Smooth muscle cell of the brain vasculature (primary cell): Measurements from ENCODE around the gene BCL7C.
"Not testable (repeated sequence)": the region's sequence is repeated elsewhere in the genome, so short reads cannot be mapped to it uniquely, and the experiment has no call there.

Experiments
- DNase-seq: peaks from one replicate; pipeline ENCODE4 v3.0.0-alpha.2; 2012; ENCODE audit warnings: low read depth, low spot score

Gene BCL7C

DNA sequence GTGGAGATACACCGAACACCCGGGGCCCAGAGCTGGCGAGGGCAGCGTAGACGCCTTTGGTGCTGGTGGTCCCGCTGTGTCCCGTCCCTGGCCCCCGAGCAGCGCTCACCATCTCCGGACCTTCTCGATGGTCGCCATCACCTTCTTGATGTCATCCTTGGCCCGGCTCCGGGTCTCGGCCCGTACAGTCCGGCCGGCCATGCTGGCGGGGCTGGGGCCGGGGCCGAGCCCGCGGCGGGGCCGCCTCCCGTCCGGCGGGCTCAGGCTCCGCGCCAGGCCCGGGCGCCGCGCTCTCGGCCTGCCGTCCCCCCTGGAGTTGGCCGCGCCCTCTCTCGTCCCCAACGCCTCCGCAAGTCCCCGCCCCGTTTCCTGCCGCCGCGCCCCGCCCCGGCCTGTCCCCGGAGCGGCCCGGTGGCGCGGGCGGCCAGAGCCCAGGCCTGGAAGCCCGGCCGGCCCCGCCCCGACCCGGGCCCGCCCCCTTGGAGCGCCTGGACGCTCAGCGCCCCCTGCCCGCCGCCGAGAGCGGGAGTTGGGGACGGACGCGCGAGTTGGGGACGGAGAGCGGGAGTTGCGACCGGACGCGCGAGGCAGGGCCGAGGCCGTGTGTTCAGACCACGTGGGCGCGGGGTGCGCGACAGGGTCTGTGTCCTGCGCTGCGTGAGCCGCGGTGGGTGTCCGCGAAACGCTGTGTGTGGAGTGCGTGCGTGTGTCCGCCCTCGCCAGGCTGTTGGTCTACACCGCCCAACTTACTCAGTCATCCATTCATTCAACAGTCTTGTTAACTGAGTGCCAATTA is at the start of gene BCL7C:
Gene BCL7C, minus strand, starts transcription at position 334 of the 796 bp plus-strand sequence. Its CDS starts 133 bp downstream, at position 201.
- DNase-seq: no peak

DNA sequence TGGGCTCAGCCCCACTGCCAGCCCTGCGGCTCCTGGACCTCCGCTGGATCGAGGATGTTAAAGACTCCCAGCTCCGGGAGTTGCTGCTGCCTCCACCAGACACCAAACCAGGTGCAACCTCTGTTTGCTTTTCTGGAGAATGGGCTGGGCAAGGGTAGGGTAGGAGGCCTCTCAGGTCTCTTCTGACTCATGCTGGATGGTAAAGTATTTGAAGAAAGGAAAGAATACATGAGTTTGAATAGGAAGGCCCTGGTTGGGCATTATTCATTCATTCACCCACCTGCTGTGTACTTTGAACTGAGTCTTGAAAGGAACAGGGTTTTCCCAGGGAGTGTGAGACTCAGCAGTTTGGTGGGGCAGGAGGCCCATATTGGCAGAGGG is 48.5 kb upstream of the BCL7C start:
- no peak for DNase-seq

DNA sequence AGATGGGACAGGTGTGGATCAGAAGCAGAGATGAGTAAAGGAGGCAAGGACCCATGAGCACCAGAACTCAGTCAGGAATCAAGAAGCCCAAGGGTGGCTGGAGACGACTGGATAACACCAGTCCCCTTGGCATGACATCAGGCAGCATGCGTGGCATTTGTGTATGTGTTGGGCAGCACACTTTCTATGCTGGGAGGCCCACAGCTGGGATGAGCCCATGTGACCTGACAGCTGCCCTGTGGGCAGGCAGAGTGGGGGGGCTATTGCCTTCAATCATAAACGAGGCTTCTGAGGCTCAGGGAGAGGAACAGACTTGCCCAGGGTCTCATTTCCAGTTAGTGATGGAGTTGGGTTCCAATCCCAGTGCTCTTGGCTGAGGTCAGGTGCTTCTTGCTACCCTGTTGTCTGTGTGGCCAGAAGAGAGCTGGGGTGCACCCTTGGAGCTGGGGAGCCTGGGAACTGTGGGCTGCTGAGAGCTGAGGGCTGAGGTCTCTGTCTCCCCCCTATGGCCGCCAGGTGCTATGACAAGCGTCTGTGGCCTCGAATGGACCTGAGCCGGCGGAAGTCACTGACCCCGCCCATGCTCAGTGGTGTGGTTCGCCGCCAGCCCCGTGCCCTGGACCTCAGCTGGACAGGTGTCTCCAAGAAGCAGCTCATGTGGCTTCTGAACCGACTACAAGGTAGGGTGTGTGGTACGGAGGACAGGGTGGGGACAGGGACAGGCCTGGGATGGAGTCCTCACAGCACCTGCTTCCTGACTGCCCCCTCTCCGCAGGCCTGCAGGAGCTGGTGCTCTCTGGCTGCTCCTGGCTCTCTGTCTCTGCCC is 47.9 kb upstream of the BCL7C start:
- no peak for DNase-seq

DNA sequence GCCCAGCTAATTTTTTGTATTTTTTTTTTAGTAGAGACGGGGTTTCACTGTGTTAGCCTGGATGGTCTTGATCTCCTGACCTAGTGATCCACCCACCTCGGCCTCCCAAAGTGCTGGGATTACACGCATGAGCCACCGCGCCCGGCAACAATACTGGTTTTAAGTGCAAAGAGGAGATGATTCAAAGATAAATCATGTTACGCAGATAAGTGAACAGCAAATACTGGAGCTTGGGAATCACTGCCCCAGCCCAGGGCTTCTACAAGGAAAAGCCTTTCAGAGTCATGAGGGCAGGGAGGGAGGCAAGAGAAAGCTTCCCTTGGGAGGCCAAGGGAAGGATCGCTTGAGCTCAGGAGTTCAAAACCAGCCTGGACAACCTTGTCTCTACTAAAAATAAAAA is 45.7 kb upstream of the BCL7C start:
- DNase-seq: not testable (repeated sequence)

DNA sequence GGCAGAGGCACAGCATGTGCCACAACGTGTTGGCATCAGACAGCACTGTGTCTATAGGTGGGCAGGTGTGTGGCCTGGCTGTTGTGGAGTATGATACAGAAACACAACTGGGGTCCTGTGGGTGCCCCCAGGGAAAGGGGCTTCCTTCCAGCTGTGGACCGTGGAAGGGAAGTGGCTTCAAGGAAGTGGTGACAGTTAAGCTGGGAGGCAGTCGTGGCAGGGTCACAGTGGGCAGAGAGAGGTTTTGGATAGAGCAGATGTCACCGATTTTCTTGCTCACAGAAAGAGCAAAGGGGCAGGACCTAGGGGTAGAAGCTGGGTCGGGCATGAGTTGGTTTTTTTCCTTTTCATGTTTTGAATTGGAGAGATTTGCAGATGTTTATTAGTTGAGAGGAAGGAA is 43.8 kb upstream of the BCL7C start:
- no peak for DNase-seq

DNA sequence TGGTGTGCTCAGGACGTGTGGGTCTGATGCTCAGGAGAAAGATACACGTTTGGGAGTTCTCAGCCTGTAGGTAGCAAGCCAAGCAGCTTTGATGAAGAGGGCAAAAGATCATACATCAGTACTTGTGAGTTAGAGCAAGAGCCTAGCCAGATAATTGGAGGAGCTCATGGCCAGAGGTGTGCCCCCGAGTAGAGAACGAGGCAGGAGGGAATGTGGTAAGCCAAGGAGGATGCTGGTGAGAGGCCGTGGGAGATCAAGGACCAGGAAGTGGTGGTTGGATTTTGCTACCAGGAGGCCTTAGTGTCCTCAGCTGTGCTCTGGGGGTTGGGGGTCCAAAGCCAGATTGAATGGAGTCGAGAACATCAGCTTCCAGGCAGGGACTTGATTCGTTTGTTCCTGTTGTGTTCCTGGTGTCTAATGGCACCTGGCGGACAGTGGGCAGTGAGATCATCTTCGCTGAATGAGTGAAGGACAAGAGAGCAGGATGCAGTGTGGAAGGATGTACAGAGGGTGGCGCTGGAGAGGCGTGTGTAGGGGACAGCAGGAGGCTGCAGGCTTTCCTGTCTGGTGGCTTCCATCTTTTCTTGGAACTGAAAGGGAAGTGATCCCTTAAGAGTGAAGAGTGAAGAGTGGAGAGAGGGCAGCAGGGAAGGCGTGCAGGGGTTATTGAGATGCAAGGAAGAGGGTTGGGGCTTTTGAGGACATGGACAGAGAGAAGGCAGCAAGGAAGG is 41.1 kb upstream of the BCL7C start:
- no peak for DNase-seq

DNA sequence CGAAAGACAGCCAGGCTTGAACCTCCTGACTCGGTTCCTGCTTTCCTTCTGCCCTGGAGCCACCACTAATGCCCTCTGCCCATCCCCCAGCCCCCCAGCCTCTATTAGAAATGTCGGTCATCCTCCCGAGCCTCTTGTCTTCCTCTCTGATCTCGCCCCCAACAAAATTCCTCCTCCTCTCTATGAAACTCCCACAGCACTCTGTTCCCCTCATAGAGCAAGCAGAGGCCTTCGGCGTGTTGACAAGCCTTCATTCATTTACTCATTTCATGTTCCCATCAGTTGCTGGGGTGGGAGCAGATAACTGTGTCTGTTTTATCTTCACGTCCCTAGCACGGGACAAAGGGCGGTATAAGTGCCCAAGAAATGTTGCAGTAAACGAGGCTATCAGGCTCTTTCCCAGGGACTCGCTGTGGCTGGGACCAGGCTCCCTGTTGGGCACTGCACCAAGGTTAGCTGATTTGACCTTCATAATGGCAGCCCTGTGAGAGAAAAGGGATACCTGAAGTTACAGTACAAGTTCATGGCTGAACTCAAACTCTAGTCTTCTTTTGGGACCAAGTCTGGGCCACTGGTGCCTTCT is 37.3 kb upstream of the BCL7C start:
- no peak for DNase-seq

DNA sequence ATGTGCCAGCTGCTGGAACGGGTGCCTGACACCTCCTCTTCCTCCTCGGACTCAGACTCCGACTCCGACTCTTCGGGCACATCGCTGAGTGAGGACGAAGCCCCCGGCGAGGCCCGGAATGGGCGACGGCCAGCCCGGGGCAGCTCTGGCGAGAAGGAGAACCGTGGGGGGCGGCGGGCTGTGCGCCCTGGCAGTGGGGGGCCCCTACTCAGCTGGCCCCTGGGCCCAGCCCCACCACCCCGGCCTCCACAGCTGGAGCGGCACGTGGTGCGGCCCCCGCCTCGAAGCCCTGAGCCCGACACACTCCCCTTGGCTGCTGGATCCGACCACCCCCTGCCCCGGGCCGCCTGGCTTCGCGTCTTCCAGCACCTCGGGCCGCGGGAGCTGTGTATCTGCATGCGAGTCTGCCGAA is 36.3 kb upstream of the BCL7C start:
- no peak for DNase-seq

DNA sequence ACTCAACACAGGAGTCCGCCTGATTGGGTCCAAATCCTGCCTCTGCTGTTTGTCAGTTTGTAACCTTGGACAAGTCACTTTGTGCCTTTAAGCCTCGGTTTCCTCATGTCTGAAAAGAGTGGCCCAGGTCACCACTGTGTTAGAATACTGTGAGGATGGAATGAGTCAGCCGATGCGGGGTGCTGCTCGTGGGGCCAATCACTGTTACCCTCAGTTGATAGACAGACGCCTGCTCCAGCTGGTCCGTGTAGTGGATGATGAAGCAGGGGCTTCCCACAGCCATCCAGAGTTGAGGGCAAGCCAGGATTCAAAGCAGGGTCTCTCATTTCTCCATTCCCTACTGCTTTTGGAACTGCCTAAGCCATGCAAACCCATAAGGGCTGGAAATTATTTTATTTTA is 35.3 kb upstream of the BCL7C start:
- no peak for DNase-seq

DNA sequence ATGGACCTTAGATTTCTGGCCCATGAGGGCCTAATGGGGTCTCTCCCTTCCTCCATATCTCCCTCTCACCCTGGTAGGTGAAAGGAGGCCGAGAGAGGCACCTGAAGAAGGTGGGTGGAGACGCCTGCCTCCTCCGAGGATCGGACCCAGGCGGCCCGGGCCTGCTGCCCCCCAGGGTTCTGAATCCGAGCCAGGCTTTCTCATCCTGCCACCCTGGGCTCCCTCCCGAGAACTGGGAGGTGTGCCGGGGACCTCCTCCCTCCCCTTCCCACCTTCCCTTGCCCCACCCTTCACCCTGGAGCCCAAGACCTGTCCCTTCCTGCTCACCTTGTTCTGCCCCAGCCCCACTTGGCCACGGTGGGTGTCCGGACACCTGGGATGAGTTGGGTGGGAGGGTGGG is 34.5 kb upstream of the BCL7C start:
- no peak for DNase-seq

DNA sequence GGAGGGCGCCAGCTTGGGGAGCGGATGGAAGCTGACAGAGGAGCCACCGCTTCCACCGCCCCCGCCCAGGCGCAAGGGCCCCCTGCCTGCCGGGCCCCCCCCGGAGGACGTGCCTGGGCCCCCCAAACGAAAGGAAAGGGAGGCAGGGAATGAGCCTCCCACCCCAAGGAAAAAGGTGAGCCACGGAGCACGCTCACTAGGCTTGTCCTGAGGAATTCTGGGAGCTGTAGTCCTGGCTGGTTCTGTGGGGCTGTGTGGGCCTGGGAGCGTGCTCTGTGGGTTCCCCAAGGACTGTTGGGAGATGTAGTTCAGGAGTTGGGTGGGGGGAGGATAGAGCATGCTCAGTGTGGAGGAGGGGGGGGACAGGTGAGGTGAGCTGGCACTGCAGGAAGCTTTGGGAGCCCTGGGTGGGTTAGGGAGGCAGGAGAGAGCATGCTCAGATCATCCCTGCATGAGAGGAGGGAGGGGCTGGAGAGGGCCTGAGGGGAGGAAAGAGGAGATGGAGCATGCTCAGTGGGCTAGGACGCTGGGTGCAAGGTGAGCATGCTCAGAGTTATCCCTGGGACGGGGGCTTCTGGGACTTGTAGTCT is 34.0 kb upstream of the BCL7C start:
- no peak for DNase-seq

DNA sequence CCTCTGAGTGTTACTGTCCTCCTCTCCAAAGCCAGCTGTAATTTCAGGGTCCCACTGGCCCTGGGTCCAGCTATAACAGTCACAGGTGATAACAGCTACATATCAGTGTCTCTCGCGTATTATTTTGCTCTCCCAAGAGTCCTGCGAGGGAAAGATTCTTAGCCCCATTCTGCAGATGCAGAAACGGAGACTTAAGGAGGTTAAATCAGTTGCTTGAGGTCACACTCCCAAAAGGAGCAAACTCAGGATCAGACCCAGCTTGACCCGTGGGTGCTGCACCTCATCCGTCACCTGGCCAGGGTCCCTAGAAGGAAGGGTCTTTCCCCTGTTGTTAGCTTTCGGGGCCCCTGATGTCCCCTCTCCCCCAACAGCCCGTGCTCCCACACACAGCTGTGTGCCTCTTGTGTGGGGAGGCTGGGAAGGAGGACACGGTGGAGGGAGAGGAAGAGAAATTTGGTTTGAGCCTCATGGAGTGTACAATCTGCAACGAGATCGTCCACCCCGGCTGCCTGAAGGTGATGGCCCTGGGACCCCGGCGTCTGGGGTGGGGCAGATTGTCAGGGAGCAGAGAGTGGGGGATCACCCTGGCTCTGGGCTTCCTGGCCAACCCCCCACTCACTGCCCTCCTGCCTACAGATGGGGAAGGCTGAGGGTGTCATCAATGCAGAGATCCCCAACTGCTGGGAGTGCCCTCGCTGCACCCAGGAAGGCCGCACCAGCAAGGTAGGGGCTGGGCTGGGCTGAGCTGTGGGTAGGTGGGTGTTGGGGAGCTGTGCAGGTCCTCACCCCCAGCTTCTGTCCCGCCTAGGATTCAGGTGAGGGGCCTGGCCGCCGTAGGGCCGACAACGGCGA is 33.3 kb upstream of the BCL7C start:
- DNase-seq: no peak

DNA sequence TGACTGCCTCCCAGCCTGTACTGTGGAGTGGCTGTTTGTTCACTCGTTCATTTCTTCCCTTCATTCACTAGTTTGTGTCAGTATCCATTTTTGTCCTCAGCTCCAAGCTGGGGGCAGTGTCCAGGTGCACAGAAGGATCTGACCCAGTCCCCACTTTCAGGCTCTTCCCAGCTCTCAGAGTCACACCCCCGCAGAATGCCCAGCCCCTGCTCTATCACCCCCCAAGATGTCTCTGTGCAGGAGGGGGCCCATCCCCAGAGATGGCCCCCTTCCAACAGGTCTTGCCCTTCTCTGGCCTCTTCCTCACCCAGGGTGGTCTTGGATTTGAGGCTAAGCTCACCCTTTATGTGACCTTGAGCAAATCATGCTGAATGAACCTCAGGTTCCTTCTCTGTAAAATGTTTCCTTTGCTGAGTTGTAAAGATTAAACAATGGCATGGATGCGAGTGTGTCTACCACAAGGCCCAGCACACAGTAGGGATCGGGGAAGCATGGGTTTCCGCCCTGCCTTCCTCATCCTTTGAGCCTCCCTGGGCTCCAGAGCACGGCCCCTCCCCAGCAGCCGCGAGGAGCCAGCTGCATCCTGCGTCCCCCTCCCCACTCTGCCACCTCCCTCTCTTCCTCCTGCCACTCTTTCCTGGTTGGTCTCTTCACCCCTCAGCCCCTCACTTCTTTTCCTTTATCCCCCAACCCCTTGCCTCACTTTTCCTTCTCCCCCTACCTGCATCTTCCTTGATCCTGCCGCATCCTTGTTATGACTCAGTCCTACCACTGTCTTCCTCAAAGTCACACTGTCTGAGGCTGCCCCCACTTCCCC is 32.3 kb upstream of the BCL7C start:
- DNase-seq: no peak

DNA sequence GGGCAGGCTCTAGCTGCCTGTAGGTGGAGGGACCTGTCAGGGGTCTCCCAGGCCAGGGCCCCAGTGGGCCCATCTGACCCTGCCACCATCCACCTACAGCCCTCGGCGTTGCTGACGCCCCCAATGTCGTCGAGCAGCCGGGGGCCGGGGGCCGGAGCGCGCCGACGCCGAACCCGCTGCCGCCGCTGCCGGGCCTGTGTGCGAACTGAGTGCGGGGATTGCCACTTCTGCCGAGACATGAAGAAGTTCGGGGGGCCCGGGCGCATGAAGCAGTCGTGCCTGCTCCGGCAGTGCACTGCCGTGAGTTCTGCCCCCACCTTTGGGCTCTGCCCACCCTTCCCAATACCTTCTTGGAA is 31.7 kb upstream of the BCL7C start:
- DNase-seq: no peak

DNA sequence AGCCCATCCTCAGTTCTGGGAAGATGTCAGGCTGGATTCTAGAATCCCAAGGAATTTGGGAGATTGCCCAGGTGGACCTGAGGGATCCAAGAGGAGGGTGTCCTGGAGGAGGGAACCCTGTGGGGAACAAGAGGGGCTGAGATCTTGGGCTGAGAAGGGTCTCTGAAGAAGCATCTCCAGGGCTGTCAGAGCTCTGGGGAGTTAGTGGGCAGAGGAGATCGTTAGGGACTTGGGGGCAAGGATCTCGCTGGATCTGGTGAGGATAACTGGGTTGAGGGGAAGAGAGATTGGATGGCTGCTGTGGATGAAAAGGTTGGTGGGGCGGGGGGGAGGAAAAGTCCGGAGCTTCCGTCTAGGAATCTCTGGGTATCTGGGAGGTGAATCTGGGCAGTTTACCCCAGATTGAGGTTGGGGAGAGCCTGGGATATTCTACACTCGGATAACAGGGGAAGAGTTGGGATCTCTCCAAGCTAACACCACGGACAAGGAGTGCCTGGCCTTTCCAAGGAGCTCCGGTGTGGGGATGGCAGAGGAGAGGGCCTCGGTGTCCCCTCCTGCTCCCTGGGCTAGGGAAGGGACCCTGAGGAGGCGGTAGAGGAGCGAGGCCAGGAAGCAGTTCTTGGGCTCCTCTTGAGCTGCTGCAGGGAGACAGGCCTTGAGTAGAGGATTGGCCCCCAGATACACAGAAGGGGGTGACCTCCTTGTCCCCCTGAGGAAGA is 31.2 kb upstream of the BCL7C start:
- DNase-seq: no peak

DNA sequence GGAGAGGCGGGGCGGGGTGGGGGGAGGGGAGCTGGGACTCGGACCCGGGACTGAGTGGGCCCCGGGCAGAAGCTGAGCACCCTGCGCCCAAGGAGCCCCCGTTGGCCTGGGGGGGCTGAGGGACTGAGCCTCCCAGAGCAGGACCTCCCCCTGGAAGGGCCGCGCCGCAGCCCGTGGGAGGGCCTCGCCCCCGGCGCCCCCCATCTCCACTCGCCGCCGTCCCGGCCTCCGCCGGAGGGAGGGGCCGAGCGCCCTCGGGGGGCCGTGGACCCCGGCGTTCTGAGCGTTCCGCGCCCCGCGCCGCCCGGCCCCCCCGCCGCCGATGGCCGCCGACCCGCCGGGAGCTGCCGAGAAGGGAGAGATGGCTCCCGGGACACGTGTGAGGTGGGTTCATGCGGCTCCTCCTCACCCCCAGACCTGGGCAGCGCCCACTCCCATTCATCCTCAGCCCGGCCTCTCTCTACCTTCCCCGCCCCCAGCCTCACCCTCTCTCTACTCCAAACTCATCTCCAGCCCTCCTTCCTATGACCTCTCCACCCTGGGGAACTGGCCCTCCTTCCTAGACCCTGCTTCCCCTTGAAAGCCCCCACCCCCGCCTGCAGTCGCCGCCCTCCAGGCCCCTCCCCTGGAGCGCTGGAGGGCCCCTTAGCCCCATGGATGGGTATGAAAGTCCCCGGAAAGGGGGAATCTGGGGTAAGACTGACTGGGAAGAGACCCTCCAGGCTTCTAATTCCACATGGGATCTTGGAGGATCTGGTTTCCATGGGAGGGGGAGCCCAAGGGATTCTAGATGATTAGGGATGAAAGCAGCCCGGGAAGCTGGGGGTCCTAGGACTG is 30.4 kb upstream of the BCL7C start:
- no peak for DNase-seq

DNA sequence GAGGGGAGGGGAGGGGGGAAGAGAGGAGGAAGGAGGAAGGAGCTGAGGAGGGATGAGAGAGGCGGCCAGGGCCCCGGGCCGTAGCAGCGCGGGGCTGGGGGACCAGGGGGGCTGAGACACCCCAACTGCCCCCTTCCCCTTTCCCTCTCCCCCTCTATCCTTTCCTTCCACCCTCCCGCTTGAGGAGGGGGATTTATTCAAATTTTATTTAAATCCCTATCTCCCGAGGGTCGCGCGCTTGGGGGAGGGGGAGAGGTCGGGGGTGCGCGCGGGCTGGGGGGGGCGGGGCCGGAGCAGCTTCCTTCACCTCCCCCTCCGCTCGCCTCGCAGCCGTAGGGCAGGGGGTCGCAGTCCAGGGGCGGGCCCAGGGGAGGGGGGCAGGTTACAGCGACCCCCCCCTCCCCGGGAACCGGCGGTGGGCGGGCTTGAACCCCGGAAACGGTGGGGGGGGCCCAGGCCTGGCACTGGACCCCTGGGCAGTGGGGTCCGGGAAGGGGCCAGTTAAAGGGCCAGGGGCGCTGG is 29.7 kb upstream of the BCL7C start, which contains the start of gene FBXL19:
Gene FBXL19, plus strand, starts transcription at position 19 of the 522 bp plus-strand sequence. CDS start 2,183 bp downstream, outside the sequence.
- no peak for DNase-seq
